H1 (cell line): ENCODE data around the gene CRIP1. TPM values are rescaled to one million over a fixed set of nuclear protein-coding genes. Genes with fewer than 3 reads are reported as not detected.
A peak's percentile ranks its signal among the peaks of the same experiment; 100 is the strongest.

Experiments
- CTCF ChIA-PET: fragments of 300-600 bp; sonication (Branson Sonifier 250); formaldehyde crosslinking; loops from one replicate; lab custom pipeline; 2021; ENCODE audit not compliant: partially characterized antibody; lab: Charles Lee
- POLR2A ChIA-PET: fragments of 300-600 bp; sonication (Branson Sonifier 250); formaldehyde crosslinking; loops from one replicate; lab custom pipeline; 2021; ENCODE audit warnings: inconsistent platforms; ENCODE audit not compliant: partially characterized antibody; lab: Charles Lee
- DNase-seq, 2 experiments: peaks; one replicate each; pipeline versions ENCODE4 v3.0.0 to v3.0.0-alpha.2; 2010 to 2022; ENCODE audit warnings: low spot score in 2 of 2, low read depth in 1 of 2, mixed read lengths in 1 of 2
- FAIRE-seq: peaks from 2 replicates; lab custom pipeline; 2011; peaks lifted over from hg19 to GRCh38; lab: Jason Lieb, UNC
- H2AFZ ChIP-seq: 2 replicates; pipeline ENCODE4 v1.8.1; 2012; ENCODE audit warnings: low read length, inconsistent platforms
- H2AK5ac ChIP-seq: 2 replicates; pipeline ENCODE4 v1.6.1; 2013; ENCODE audit warnings: low read depth, low read length
- H2BK120ac ChIP-seq: replicated peaks from 2 replicates; pipeline ENCODE3; 2013; ENCODE audit warnings: low read depth, low read length, inconsistent platforms
- H2BK12ac ChIP-seq: 2 replicates; pipeline ENCODE4 v1.6.1; 2013; ENCODE audit warnings: low read depth, low read length
- H2BK15ac ChIP-seq: 2 replicates; pipeline ENCODE4 v1.6.1; 2013; ENCODE audit warnings: low read length
- H2BK20ac ChIP-seq: 2 replicates; pipeline ENCODE4 v1.6.1; 2013; ENCODE audit warnings: low read length
- H2BK5ac ChIP-seq: 2 replicates; pipeline ENCODE4 v1.6.1; 2013; ENCODE audit warnings: low read depth, low read length
- H3K14ac ChIP-seq: 2 replicates; pipeline ENCODE4 v1.6.1; 2013; ENCODE audit warnings: inconsistent platforms; ENCODE audit not compliant: insufficient read length
- H3K18ac ChIP-seq: 2 replicates; pipeline ENCODE4 v1.6.1; 2013; ENCODE audit warnings: low read length; ENCODE audit errors: extremely low read depth
- H3K23ac ChIP-seq: 2 replicates; pipeline ENCODE4 v1.6.1; 2013; ENCODE audit warnings: inconsistent platforms; ENCODE audit not compliant: insufficient read length
- H3K23me2 ChIP-seq: 2 replicates; pipeline ENCODE4 v1.6.1; 2013; ENCODE audit warnings: low read depth, low read length
- H3K27ac ChIP-seq: 2 replicates; pipeline ENCODE4 v1.6.1; 2011; ENCODE audit warnings: low read depth, low read length, inconsistent platforms
- H3K27me3 ChIP-seq, 4 experiments: replicated peaks in 1 of 4; 1 replicate in 1 of 4; 2 replicates in 3 of 4; pipeline versions ENCODE4 v1.6.1 to v1.8.1; 2011 to 2013; ENCODE audit warnings: low read length in 3 of 4, mild to moderate bottlenecking in 3 of 4, inconsistent platforms in 2 of 4, mixed read lengths in 2 of 4, moderate library complexity in 1 of 4; ENCODE audit not compliant: control insufficient read depth in 3 of 4, insufficient read depth in 3 of 4; ENCODE audit errors: extremely low read depth in 1 of 4
- H3K36me3 ChIP-seq, 4 experiments: 2 replicates each; pipeline versions ENCODE4 v1.6.1 to v1.8.1; 2011 to 2013; ENCODE audit warnings: mild to moderate bottlenecking in 4 of 4, low read length in 3 of 4, moderate library complexity in 2 of 4, control low read depth in 1 of 4, inconsistent platforms in 1 of 4; ENCODE audit not compliant: insufficient read depth in 4 of 4, control insufficient read depth in 2 of 4
- H3K4ac ChIP-seq: replicated peaks from 2 replicates; pipeline ENCODE3; 2013; ENCODE audit warnings: low read length, low read depth, mixed read lengths, inconsistent platforms; ENCODE audit not compliant: insufficient read length
- H3K4me1 ChIP-seq, 4 experiments: replicated peaks in 1 of 4; 1 replicate in 1 of 4; 2 replicates in 3 of 4; pipeline versions ENCODE4 v1.6.1 to v1.8.1; 2011 to 2013; ENCODE audit warnings: low read length in 3 of 4, inconsistent platforms in 2 of 4, mixed read lengths in 1 of 4; ENCODE audit not compliant: insufficient read depth in 4 of 4, control insufficient read depth in 3 of 4
- H3K4me2 ChIP-seq, 2 experiments: 2 replicates each; pipeline versions ENCODE4 v1.6.1 to v1.8.1; 2011 to 2013; ENCODE audit warnings: low read depth in 2 of 2, low read length in 2 of 2, control low read depth in 1 of 2, inconsistent platforms in 1 of 2, mild to moderate bottlenecking in 1 of 2; ENCODE audit not compliant: insufficient read depth in 1 of 2
- H3K4me3 ChIP-seq, 4 experiments: fragments of 200-600, 300-600 bp in 1 of 4; sonication (generic), shearing (Covaris generic), sonication (Bioruptor Twin) in 1 of 4; 2 replicates each; pipeline versions ENCODE4 v1.5.1 to v1.8.1; 2011 to 2016; ENCODE audit warnings: low read length in 4 of 4, low read depth in 3 of 4, control low read depth in 2 of 4, inconsistent platforms in 2 of 4, mild to moderate bottlenecking in 2 of 4, mixed read lengths in 1 of 4, moderate library complexity in 1 of 4; ENCODE audit not compliant: insufficient read depth in 2 of 4; ENCODE audit errors: extremely low read depth in 1 of 4
- H3K56ac ChIP-seq: replicated peaks from 2 replicates; pipeline ENCODE3; 2013; ENCODE audit warnings: low read depth, mild to moderate bottlenecking, mixed read lengths, low read length, inconsistent platforms; ENCODE audit not compliant: insufficient read length
- H3K79me1 ChIP-seq: 2 replicates; pipeline ENCODE4 v1.6.1; 2013; ENCODE audit warnings: low read depth, low read length, control low read depth
- H3K79me2 ChIP-seq, 2 experiments: 2 replicates each; pipeline versions ENCODE4 v1.6.1 to v1.8.1; 2012 to 2013; ENCODE audit warnings: low read length in 2 of 2, mild to moderate bottlenecking in 2 of 2, inconsistent platforms in 1 of 2; ENCODE audit not compliant: insufficient read depth in 2 of 2, control insufficient read depth in 1 of 2
- H3K9ac ChIP-seq, 4 experiments: replicated peaks in 1 of 4; 1 replicate in 1 of 4; 2 replicates in 3 of 4; pipeline versions ENCODE4 v1.6.1 to v1.8.1; 2011 to 2013; ENCODE audit warnings: low read depth in 3 of 4, low read length in 3 of 4, control low read depth in 2 of 4, mild to moderate bottlenecking in 2 of 4, moderate library complexity in 2 of 4, inconsistent platforms in 1 of 4; ENCODE audit errors: extremely low read depth in 1 of 4
- H3K9me3 ChIP-seq, 2 experiments: 2 replicates each; pipeline versions ENCODE4 v1.6.1 to v1.8.1; 2012 to 2013; ENCODE audit warnings: mild to moderate bottlenecking in 2 of 2, moderate library complexity in 2 of 2, control low read depth in 1 of 2, inconsistent platforms in 1 of 2, low read depth in 1 of 2, low read length in 1 of 2, mixed read lengths in 1 of 2; ENCODE audit not compliant: insufficient read depth in 2 of 2
- H4K20me1 ChIP-seq, 2 experiments: replicated peaks in 1 of 2; 2 replicates each; pipeline versions ENCODE3 to v1.8.1; 2011 to 2013; ENCODE audit warnings: inconsistent platforms in 2 of 2, low read length in 2 of 2, mild to moderate bottlenecking in 1 of 2; ENCODE audit not compliant: insufficient read depth in 2 of 2, control insufficient read depth in 1 of 2
- H4K5ac ChIP-seq: 2 replicates; pipeline ENCODE4 v1.6.1; 2013; ENCODE audit warnings: low read length, low read depth, mixed read lengths, inconsistent platforms; ENCODE audit not compliant: insufficient read length
- H4K8ac ChIP-seq: 2 replicates; pipeline ENCODE4 v1.8.0; 2013; ENCODE audit warnings: mild to moderate bottlenecking, moderate library complexity, low read length, inconsistent platforms; ENCODE audit not compliant: insufficient read depth; ENCODE audit errors: extremely low read depth
- H4K91ac ChIP-seq: replicated peaks from 2 replicates; pipeline ENCODE3; 2013; ENCODE audit warnings: low read length, mixed read lengths, inconsistent platforms; ENCODE audit not compliant: insufficient read length
- CTCF ChIP-seq, 3 experiments: IDR thresholded peaks; 1 replicate in 2 of 3; 2 replicates in 1 of 3; pipeline versions ENCODE4 v1.5.1 to v1.6.1; 2011; ENCODE audit warnings: low read length in 3 of 3, mild to moderate bottlenecking in 3 of 3, inconsistent platforms in 2 of 3, low read depth in 1 of 3, moderate library complexity in 1 of 3; ENCODE audit not compliant: insufficient read depth in 1 of 3; ENCODE audit errors: control extremely low read depth in 1 of 3
- JUND ChIP-seq: IDR thresholded peaks from 2 replicates; pipeline ENCODE4 v1.6.1; 2011; ENCODE audit warnings: mild to moderate bottlenecking, improper control_type of control experiment, low read length
- NANOG ChIP-seq: IDR thresholded peaks from 2 replicates; pipeline ENCODE4 v1.6.1; 2011; ENCODE audit warnings: low read length, low read depth, mild to moderate bottlenecking, inconsistent platforms; ENCODE audit not compliant: insufficient read depth, poor library complexity, severe bottlenecking
- RAD21 ChIP-seq, 2 experiments: IDR thresholded peaks in 1 of 2; conservative IDR thresholded peaks in 1 of 2; 2 replicates each; pipeline ENCODE4 v1.6.1; 2011; ENCODE audit warnings: low read depth in 2 of 2, low read length in 2 of 2, improper control_type of control experiment in 1 of 2, inconsistent platforms in 1 of 2, mild to moderate bottlenecking in 1 of 2, moderate library complexity in 1 of 2
- SP4 ChIP-seq: IDR thresholded peaks from 2 replicates; pipeline ENCODE4 v1.6.1; 2012; ENCODE audit warnings: low read length, inconsistent platforms
- WGBS, 2 experiments: shearing (Covaris generic) in 1 of 2; methylation state at CpG; one replicate each; pipeline versions ENCODE4 v1.1.6 to v1.1.7; 2013 to 2015; ENCODE audit warnings: low lambda C conversion rate in 2 of 2, mixed read lengths in 2 of 2, inconsistent platforms in 1 of 2, low coverage in 1 of 2, missing lambda C conversion rate in 1 of 2; ENCODE audit not compliant: insufficient replicate concordance in 2 of 2, insufficient coverage in 1 of 2, insufficient read length in 1 of 2; ENCODE audit errors: extremely low coverage in 1 of 2, missing lambda C conversion rate in 1 of 2; 5-methylcytosine and 5-hydroxymethylcytosine counted together
- polyA plus RNA-seq, 7 experiments: library from polyadenylated mRNA; depleted of rRNA in 3 of 7; stranded (reverse) in 5 of 7; unstranded in 2 of 7; fragments of >200 nt in 5 of 7; fragments of 200-250 nt in 2 of 7; gene quantifications; 1 replicate in 5 of 7; 2 replicates in 1 of 7; 4 replicates in 1 of 7; pipeline versions ENCODE4 v1.2.1 to v1.2.3, GENCODE V29; 2011 to 2013; ENCODE audit warnings: missing spikeins in 2 of 7, mixed read lengths in 2 of 7
- total RNA-seq: library from RNA; stranded (reverse); fragmentation: NEBNext Ultra II Directional; extraction: Animal tissue kit (Norgen Biotek cat#: 25700); gene quantifications from 2 replicates; pipeline ENCODE4 v1.2.1, GENCODE V29; 2021

CRIP1 gene
- total and polyA plus RNA-seq, 2 of the 8 experiments (the other 6 are each of a cell fraction or from before 2014, with no cell fraction given) = 1.2 to 2.2 TPM

- Histone ChIP-seq H3K4ac (no peak overlapping the region), H2BK20ac (no peak overlapping the region), H4K20me1 (no peaks in the 10 kb centered on the region), H2BK12ac (no peak overlapping the region), H3K4me2 (no peak overlapping the region), H2AFZ (no peak overlapping the region), H4K8ac (no peak overlapping the region), H3K79me1 (no peaks in the 10 kb centered on the region), H3K56ac (no peak overlapping the region), H3K18ac (no peak overlapping the region), H3K27ac (no peak overlapping the region), H4K5ac (no peak overlapping the region), H3K79me2 (no peaks in the 10 kb centered on the region), H3K23me2 (no peaks in the 10 kb centered on the region), H3K9ac (no peak overlapping the region), H3K4me3 (no peak overlapping the region), H3K14ac (no peak overlapping the region), H2BK15ac (no peak overlapping the region), H3K23ac (no peak overlapping the region), H2BK5ac (no peak overlapping the region), H3K9me3 (peaks cover 18 to 84% of the 10 kb centered on the region in 2 experiments; a peak in 3 of 4 replicates), H2BK120ac (no peak overlapping the region), H3K27me3 (no peaks in the 10 kb centered on the region; a peak in 1 of 7 replicates), H3K36me3 (no peaks in the 10 kb centered on the region), H4K91ac (no peak overlapping the region), H3K4me1 (no peaks in the 10 kb centered on the region), H2AK5ac (no peak overlapping the region)
- WGBS, 2 experiments = 64% methylated on average over 16 of the region's 30 CpGs; no CpG with 5 or more reads in 1 of the 2 experiments
- ChIA-PET CTCF (interaction anchor here (0.7 to 2.9 kb wide), 7 partner anchors 9 to 463 kb away, joined by 3 to 21 read pairs (median 4); no protein-coding TSS in a partner anchor), POLR2A (no interaction called here)
- TF ChIP-seq SP4 (no peak), JUND (no peak), NANOG (no peak), CTCF (IDR thresholded peaks at IDR 0.05; ENCODE audit: control extremely low read depth in 1 of 3, insufficient read depth in 1 of 3, low read depth in 1 of 3, low read length in 3 of 3) (peak in 2 of 3 experiments; percentile 69 to 82; a peak in 3 of 4 replicates), RAD21 (IDR thresholded peaks at IDR 0.05 in 1 of 2, conservative IDR thresholded peaks at IDR 0.05 in 1 of 2; ENCODE audit: low read depth in 2 of 2, low read length in 2 of 2) (peak; percentile 64 to 79)
- DNase-seq (peak in 1 of 2 experiments; percentile 86), FAIRE-seq (no peak)
Measured at GRCh38 chr14:105537580-105538474, 51.1 kb downstream of the CRIP1 start.
